DMS153 (cell line): ENCODE results near the gene P3H4.

Experiments
- DNase-seq: peaks from one replicate; lab custom pipeline; 2025; lab: John Stamatoyannopoulos, UW

Gene P3H4

DNA sequence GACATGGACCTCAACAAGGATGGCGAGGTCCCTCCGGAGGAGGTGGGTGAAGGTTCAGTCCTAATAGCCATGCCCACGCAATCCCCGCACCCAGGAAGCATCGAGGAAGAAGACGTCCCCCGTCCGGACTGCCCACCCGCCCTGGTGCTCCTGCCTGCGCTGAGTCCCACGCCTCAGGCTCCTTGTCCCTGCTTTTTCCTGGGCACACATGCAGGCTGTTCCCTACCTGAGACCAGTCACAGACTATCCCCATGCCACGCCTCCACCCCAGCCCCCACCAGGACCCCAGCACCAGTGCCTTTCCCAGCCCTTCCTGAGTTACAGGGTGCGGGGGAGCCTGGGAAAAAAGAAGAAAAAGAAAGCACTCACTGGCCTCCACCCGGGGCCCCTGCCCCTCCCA is 10.0 kb upstream of the P3H4 start:
- no peak for DNase-seq

- DNase-seq = no peak
Observed at GRCh38 chr17:41818024-41818423, 6.3 kb upstream of the P3H4 start.

- DNase-seq = no peak
Observed at GRCh38 chr17:41816637-41817320, 5.0 kb upstream of the P3H4 start.

- no peak for DNase-seq
Observed at GRCh38 chr17:41814195-41814594, 2.4 kb upstream of the P3H4 start.

GRCh38 chr17:41813699-41814124 is 2.0 kb upstream of the P3H4 start:
- DNase-seq = no peak

GRCh38 chr17:41813152-41813680 is 1.5 kb upstream of the P3H4 start:
- DNase-seq = no peak

DNA sequence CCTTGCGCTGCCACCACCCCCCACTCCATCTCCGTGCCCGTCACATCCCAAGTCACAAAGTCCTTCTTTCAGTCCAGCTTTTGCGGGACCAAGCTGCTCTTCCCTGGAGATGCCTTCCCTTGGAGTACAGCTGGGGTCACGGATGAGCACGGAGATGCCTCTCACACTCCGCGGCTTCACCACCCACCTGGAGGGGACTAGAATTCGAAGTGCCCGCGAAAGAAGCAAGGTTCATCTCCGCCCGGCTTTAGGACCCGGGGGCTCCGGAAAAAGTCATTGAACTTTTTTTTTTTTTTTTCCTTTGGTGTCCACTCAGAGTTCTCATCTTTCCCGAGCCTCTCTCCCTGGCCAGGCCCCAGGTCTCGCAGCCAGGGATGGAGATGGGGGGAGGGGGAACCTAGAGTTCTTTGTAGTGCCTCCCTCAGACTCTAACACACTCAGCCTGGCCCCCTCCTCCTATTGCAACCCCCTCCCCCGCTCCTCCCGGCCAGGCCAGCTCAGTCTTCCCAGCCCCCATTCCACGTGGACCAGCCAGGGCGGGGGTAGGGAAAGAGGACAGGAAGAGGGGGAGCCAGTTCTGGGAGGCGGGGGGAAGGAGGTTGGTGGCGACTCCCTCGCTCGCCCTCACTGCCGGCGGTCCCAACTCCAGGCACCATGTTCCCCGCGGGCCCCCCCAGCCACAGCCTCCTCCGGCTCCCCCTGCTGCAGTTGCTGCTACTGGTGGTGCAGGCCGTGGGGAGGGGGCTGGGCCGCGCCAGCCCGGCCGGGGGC is 817 bp upstream of the P3H4 start, which contains the start of gene FKBP10:
Gene FKBP10, plus strand, starts transcription at position 624 of the 771 bp plus-strand sequence. Its CDS starts 31 bp downstream, at position 655.
- peak; percentile 5 for DNase-seq

- no peak for DNase-seq
Observed at GRCh38 chr17:41810659-41811548, 845 bp downstream of the P3H4 start.

GRCh38 chr17:41806685-41807445 is 4.9 kb downstream of the P3H4 start:
- no peak for DNase-seq

- no peak for DNase-seq
Observed at GRCh38 chr17:41803049-41804020, 8.4 kb downstream of the P3H4 start.

- DNase-seq = peak; percentile 31
Observed at GRCh38 chr17:41801374-41802271, 10.1 kb downstream of the P3H4 start.

GRCh38 chr17:41800601-41801373 is 11.0 kb downstream of the P3H4 start:
- peak; percentile 53 for DNase-seq

- DNase-seq = no peak
Observed at GRCh38 chr17:41799366-41799765, 12.4 kb downstream of the P3H4 start.

- no peak for DNase-seq
Observed at GRCh38 chr17:41797377-41797776, 14.4 kb downstream of the P3H4 start.

GRCh38 chr17:41796121-41796895 is 15.4 kb downstream of the P3H4 start:
- DNase-seq = no peak

- no peak for DNase-seq
Observed at GRCh38 chr17:41794540-41794975, 17.2 kb downstream of the P3H4 start.

GRCh38 chr17:41793784-41794539 is 17.8 kb downstream of the P3H4 start:
- DNase-seq = no peak
